ENCODE measurements around the gene C1GALT1.

C1GALT1 gene

DNA sequence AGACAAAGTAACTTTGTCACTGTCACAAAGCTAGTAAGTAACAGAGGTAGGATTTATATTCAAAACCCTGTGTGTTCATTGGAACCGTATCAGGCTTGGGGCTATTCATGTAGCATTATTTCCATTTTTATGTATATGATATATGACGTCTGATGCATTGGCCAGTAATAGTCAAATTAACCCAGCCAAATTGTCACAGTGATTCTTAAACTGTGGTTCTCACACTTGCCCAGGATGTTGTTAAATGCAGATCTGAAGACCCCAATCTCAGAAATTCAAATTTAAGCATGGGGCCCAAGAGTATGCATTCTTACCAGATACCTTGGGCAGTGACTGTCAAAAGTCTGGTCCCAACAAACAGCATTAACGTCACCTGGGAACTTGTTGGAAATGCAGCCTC is 63.9 kb downstream of the C1GALT1 start:
- Histone ChIP-seq H3K9ac (ENCODE audit: low read depth, low read length) (no peak overlapping the region), H3K4me3 (ENCODE audit: low read length) (no peak overlapping the region), H3K4me2 (ENCODE audit: low read length) (no peak overlapping the region), H3K27me3 (ENCODE audit: control insufficient read depth, insufficient read depth, low read length) (no peaks in the 10 kb centered on the region), H3K36me3 (ENCODE audit: insufficient read depth, low read length) (peaks cover 22% of the 10 kb centered on the region), H3K9me3 (replicated peaks; ENCODE audit: low read length) (no peaks in the 10 kb centered on the region), H3K4me1 (ENCODE audit: control insufficient read depth, insufficient read depth, low read length) (no peaks in the 10 kb centered on the region)

DNA sequence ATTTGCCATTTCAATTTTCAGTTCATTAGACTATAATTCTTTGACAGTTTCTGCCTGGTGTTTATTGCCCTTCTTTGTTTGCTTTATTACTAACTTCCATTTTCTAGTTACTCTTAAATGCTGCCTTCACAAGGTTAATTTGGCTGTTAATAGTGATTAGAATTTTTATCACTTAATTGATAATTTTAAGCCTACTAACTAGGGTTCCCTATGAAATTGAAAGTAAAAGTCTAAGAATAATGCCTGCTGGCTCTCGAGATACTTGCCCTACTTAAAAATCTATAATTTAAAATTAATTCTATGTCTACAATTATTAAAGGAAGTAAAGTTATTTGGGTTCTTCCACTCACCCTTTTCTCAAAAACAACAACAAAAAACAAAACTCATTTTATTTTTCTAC is 65.3 kb downstream of the C1GALT1 start:
- H3K4me2 ChIP-seq (ENCODE audit: low read length) = no peak overlapping the region
- H3K27me3 ChIP-seq (ENCODE audit: control insufficient read depth, insufficient read depth, low read length) = no peaks in the 10 kb centered on the region
- no peak overlapping the region for H3K4me3 ChIP-seq (ENCODE audit: low read length)
- no peaks in the 10 kb centered on the region for H3K9me3 ChIP-seq (replicated peaks; ENCODE audit: low read length)
- peaks cover 23% of the 10 kb centered on the region for H3K36me3 ChIP-seq (ENCODE audit: insufficient read depth, low read length)
- H3K9ac ChIP-seq (ENCODE audit: low read depth, low read length) = no peak overlapping the region
- H3K4me1 ChIP-seq (ENCODE audit: control insufficient read depth, insufficient read depth, low read length) = no peaks in the 10 kb centered on the region

GRCh38 chr7:7249814-7250213 is 67.5 kb downstream of the C1GALT1 start:
- Histone ChIP-seq H3K9me3 (replicated peaks; ENCODE audit: low read length) (no peaks in the 10 kb centered on the region), H3K4me1 (ENCODE audit: control insufficient read depth, insufficient read depth, low read length) (no peaks in the 10 kb centered on the region), H3K27me3 (ENCODE audit: control insufficient read depth, insufficient read depth, low read length) (no peaks in the 10 kb centered on the region), H3K4me2 (ENCODE audit: low read length) (no peak overlapping the region), H3K4me3 (ENCODE audit: low read length) (no peak overlapping the region), H3K36me3 (ENCODE audit: insufficient read depth, low read length) (peaks cover 24% of the 10 kb centered on the region), H3K9ac (ENCODE audit: low read depth, low read length) (no peak overlapping the region)

DNA sequence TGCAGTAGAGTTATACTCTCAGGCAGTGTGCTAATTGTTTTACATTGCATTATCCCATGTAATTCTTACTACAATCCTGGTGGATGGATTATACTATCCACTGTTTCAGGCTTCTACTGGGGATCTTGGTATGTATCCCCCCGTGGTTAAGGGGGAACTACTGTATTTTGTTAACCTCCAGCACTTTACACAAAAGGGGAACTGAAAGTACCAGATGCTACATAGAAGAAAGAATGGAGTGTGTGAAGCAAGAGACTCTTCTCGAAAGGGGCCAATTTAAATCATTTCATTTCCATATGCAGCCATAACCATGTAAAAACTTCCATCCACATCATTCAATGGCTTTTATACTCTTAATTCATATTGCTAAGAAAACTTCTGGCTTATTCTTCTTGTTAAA is 69.4 kb downstream of the C1GALT1 start:
- Histone ChIP-seq H3K4me1 (ENCODE audit: control insufficient read depth, insufficient read depth, low read length) (no peaks in the 10 kb centered on the region), H3K4me3 (ENCODE audit: low read length) (no peak overlapping the region), H3K9ac (ENCODE audit: low read depth, low read length) (no peak overlapping the region), H3K9me3 (replicated peaks; ENCODE audit: low read length) (no peaks in the 10 kb centered on the region), H3K4me2 (ENCODE audit: low read length) (no peak overlapping the region), H3K27me3 (ENCODE audit: control insufficient read depth, insufficient read depth, low read length) (no peaks in the 10 kb centered on the region), H3K36me3 (ENCODE audit: insufficient read depth, low read length) (peaks cover 25% of the 10 kb centered on the region)

- no peak overlapping the region for H3K4me3 ChIP-seq (ENCODE audit: low read length)
- H3K4me1 ChIP-seq (ENCODE audit: control insufficient read depth, insufficient read depth, low read length) = no peaks in the 10 kb centered on the region
- no peak overlapping the region for H3K4me2 ChIP-seq (ENCODE audit: low read length)
- no peaks in the 10 kb centered on the region for H3K9me3 ChIP-seq (replicated peaks; ENCODE audit: low read length)
- H3K9ac ChIP-seq (ENCODE audit: low read depth, low read length) = no peak overlapping the region
- peaks cover 40% of the 10 kb centered on the region for H3K36me3 ChIP-seq (ENCODE audit: insufficient read depth, low read length)
- no peaks in the 10 kb centered on the region for H3K27me3 ChIP-seq (ENCODE audit: control insufficient read depth, insufficient read depth, low read length)
Measured at GRCh38 chr7:7254319-7254718, 72.0 kb downstream of the C1GALT1 start.

DNA sequence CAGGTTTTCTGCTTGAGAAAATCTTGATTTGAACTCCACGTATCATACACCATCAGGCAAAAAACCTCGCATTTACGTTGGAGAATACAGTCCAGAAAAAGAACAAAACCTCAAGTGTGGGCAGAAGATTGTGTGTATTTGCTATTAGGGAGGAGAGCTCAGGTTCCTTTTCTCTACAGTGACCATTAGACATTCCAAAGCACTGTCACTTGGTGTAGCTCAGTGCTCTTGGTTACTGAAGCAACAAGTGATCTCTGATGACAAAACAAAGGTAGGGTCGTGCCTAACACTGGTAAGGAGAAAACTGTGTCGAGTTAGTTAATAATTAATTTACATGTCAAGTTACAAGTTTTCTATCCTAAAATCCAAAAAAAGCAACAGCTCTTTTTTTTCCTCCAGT is 72.6 kb downstream of the C1GALT1 start:
- no peaks in the 10 kb centered on the region for H3K4me1 ChIP-seq (ENCODE audit: control insufficient read depth, insufficient read depth, low read length)
- no peak overlapping the region for H3K4me2 ChIP-seq (ENCODE audit: low read length)
- H3K4me3 ChIP-seq (ENCODE audit: low read length) = no peak overlapping the region
- H3K9me3 ChIP-seq (replicated peaks; ENCODE audit: low read length) = no peaks in the 10 kb centered on the region
- no peaks in the 10 kb centered on the region for H3K27me3 ChIP-seq (ENCODE audit: control insufficient read depth, insufficient read depth, low read length)
- H3K9ac ChIP-seq (ENCODE audit: low read depth, low read length) = no peak overlapping the region
- peaks cover 45% of the 10 kb centered on the region for H3K36me3 ChIP-seq (ENCODE audit: insufficient read depth, low read length)

DNA sequence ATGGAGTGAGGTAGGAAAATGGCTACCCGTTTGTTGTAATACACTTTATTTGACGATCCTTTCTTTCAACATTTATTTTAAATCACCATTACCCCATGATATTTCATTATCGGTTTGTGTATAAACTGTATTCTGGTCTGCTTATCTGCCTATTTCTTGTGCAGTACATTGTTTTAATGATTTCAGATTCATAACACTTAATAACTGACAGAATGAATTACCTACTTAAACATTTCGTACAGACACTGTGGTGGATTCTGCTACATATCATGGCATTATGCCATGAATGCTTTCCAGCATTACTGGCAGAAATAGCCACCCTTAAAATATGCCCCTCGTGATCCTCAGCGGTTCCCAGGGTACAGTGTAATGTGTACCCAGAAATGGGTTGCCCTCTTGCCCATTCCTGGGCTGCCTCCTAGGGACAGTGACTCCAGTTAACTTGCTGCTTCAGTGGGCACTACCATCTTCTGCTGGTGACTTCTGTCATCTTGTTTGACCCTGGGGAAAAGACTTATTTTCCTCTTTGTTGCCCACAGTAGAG is 74.5 kb downstream of the C1GALT1 start:
- Histone ChIP-seq H3K4me2 (ENCODE audit: low read length) (no peak overlapping the region), H3K27me3 (ENCODE audit: control insufficient read depth, insufficient read depth, low read length) (no peaks in the 10 kb centered on the region), H3K9me3 (replicated peaks; ENCODE audit: low read length) (no peaks in the 10 kb centered on the region), H3K4me3 (ENCODE audit: low read length) (no peak overlapping the region), H3K9ac (ENCODE audit: low read depth, low read length) (no peak overlapping the region), H3K36me3 (ENCODE audit: insufficient read depth, low read length) (peaks cover 40% of the 10 kb centered on the region), H3K4me1 (ENCODE audit: control insufficient read depth, insufficient read depth, low read length) (no peaks in the 10 kb centered on the region)

DNA sequence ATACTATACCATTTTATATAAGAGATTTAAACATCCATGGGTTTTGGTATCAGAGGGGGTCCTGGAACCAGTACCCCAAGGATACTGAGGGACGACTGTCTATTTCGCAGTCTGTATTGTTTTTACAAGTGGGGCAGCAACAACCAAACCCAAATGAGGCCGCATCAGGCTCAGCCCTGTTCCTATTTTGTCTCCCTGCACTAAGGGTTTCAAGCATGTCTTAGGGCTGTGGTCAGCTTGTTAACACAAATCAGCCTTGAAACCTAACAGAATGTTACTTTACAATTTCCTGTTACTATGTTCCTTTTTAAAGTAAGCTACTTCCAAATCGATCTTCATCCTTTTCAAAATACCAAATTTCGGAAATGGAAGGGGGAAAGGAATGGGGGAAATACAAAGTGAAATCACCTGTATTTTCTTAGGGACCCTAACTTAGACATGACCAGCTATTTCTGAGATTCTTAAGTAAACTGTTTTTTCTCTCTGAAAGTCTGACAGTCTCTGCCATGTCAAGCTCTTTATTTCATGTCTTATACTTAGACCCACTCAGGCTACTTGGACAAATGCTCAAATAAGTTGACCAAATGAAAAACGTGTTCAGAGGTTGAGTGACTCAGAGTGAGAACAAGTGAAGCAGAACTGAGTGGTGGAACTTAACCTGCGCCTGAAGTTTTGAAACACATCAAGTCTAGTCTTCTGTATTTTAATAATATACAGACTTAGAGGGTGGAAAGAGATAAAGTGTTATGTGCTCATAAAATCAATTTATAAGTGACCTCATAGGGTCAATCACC is 75.8 kb downstream of the C1GALT1 start:
- no peak overlapping the region for H3K4me3 ChIP-seq (ENCODE audit: low read length)
- no peak overlapping the region for H3K4me2 ChIP-seq (ENCODE audit: low read length)
- H3K36me3 ChIP-seq (ENCODE audit: insufficient read depth, low read length) = peaks cover 35% of the 10 kb centered on the region
- H3K27me3 ChIP-seq (ENCODE audit: control insufficient read depth, insufficient read depth, low read length) = no peaks in the 10 kb centered on the region
- no peaks in the 10 kb centered on the region for H3K9me3 ChIP-seq (replicated peaks; ENCODE audit: low read length)
- H3K9ac ChIP-seq (ENCODE audit: low read depth, low read length) = no peak overlapping the region
- no peaks in the 10 kb centered on the region for H3K4me1 ChIP-seq (ENCODE audit: control insufficient read depth, insufficient read depth, low read length)

DNA sequence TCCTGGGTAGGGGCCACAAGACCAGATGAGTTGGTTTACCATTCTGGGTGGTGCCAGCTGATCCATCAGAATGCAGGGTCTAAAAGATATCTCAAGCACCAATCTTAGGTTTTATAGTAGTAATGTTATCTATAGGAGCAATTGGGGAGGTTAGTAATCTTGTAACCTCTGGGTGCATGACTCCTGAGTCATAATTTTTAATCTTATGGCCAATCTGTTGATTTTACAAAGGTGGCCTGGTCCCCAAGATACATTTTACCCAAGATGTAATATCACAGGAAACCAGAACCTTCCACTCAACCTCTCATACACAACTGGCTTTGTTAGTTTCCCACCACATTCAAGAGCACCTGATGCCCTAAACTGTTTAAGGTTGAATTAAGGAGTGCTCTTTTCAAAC is 79.5 kb downstream of the C1GALT1 start:
- no peak overlapping the region for H3K9ac ChIP-seq (ENCODE audit: low read depth, low read length)
- H3K9me3 ChIP-seq (replicated peaks; ENCODE audit: low read length) = no peaks in the 10 kb centered on the region
- no peak overlapping the region for H3K4me2 ChIP-seq (ENCODE audit: low read length)
- H3K4me1 ChIP-seq (ENCODE audit: control insufficient read depth, insufficient read depth, low read length) = no peaks in the 10 kb centered on the region
- peaks cover 19% of the 10 kb centered on the region for H3K36me3 ChIP-seq (ENCODE audit: insufficient read depth, low read length)
- H3K27me3 ChIP-seq (ENCODE audit: control insufficient read depth, insufficient read depth, low read length) = no peaks in the 10 kb centered on the region
- H3K4me3 ChIP-seq (ENCODE audit: low read length) = no peak overlapping the region

DNA sequence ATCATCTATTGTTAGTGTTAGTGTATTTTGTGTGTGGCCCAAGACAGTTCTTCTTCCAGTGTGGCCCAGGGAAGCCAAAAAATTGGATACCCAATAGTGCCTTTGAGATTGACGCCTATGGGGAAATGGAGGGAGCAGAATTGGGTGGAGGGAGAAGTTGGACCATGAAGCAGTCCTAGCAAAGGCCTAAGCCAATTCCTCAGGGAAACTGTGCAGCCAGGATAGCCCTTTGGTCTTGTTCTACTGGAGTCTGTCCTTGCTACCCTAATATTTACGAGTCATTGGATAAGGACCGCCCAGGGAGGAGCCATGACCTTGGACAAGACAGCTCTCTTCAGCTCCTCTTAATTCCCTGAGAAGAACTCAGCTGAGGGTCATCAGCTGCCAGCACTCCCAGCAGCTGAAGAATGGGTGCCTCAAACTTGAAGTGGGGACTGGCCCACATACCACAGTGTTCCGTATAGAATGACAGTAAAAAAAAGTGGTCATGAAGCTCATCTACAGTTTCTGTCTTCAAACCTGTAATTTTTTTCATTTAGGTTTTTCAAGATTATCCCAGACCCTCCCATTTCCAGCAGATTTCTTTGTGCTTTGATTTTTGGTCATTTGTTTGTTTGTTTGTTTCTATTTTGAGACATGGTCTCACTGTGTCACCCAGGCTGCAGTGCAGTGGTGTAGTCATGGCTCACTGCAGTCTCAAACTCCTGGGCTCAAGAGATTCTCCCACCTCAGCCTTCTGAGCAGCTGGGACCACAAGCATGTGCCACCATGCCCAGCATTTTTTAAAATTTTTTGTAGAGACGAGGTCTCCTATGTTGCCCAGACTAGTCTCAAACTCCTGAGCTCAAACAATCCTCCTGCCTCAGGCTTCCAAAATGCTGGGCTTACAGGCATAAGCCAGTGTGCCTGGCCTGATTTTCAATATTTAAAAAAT is 81.2 kb downstream of the C1GALT1 start:
- H3K4me2 ChIP-seq (ENCODE audit: low read length) = no peak overlapping the region
- H3K4me1 ChIP-seq (ENCODE audit: control insufficient read depth, insufficient read depth, low read length) = no peaks in the 10 kb centered on the region
- H3K27me3 ChIP-seq (ENCODE audit: control insufficient read depth, insufficient read depth, low read length) = no peaks in the 10 kb centered on the region
- no peak overlapping the region for H3K4me3 ChIP-seq (ENCODE audit: low read length)
- H3K36me3 ChIP-seq (ENCODE audit: insufficient read depth, low read length) = peaks cover 9% of the 10 kb centered on the region
- H3K9me3 ChIP-seq (replicated peaks; ENCODE audit: low read length) = no peaks in the 10 kb centered on the region
- H3K9ac ChIP-seq (ENCODE audit: low read depth, low read length) = no peak overlapping the region

DNA sequence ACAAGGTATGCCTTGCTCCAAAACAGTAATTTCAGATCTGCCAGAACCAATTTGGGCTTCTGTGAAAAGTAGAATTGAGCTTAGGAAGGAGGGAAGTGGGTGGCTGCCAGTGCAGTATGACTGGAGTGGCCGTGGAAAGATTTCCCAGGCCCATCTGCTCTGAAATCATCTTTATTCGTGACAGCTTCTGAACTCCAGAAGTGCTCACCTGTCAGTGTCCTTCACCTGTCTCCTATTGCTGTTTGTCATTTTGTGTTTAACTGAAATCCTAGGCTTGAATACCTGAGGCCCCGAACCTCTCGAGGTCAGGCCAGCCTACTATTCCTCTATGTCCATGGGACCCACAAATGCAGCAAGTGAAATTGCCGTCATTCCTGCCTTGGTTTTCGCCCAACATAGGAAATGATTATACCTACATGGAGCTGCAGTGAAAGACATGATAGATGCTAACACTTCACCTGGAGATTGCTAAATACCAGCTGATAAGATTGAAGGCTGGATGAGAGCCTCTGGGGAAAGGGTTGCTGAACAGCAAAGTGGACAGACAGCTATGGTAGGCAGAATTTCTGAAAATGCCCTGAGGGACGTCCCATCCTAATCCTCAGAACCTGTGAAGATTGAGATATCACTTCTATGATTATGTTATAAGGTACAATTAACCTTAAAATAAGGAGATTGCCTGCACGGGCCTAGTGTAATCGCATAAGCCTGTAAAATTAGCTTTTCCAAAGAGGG is 82.1 kb downstream of the C1GALT1 start:
- H3K9me3 ChIP-seq (replicated peaks; ENCODE audit: low read length) = no peaks in the 10 kb centered on the region
- no peaks in the 10 kb centered on the region for H3K27me3 ChIP-seq (ENCODE audit: control insufficient read depth, insufficient read depth, low read length)
- no peak overlapping the region for H3K9ac ChIP-seq (ENCODE audit: low read depth, low read length)
- peaks cover 5% of the 10 kb centered on the region for H3K36me3 ChIP-seq (ENCODE audit: insufficient read depth, low read length)
- no peak overlapping the region for H3K4me3 ChIP-seq (ENCODE audit: low read length)
- no peaks in the 10 kb centered on the region for H3K4me1 ChIP-seq (ENCODE audit: control insufficient read depth, insufficient read depth, low read length)
- no peak overlapping the region for H3K4me2 ChIP-seq (ENCODE audit: low read length)

Data from skeletal muscle satellite cell (primary cell).